Prostate gland (tissue), 2 donors: ENCODE results near the gene DCAF8L2.

Experiments used
- CTCF ChIP-seq, 4 experiments: fragments of 200-600 bp in 2 of 4; fragments of 450-650 bp in 2 of 4; sonication (generic) in 2 of 4; IDR thresholded peaks; 1 replicate in 3 of 4; 2 replicates in 1 of 4; pipeline ENCODE4 v1.5.1; 2016 to 2019; ENCODE audit warnings: antibody characterized with exemption in 4 of 4, mild to moderate bottlenecking in 2 of 4, moderate library complexity in 2 of 4
- POLR2A ChIP-seq: fragments of 450-650 bp; IDR thresholded peaks from one replicate; pipeline ENCODE4 v1.6.1; 2016; ENCODE audit warnings: antibody characterized with exemption, mild to moderate bottlenecking
- POLR2AphosphoS5 ChIP-seq: sonication (generic); formaldehyde crosslinking; IDR thresholded peaks from one replicate; pipeline ENCODE4 v1.6.1; 2017; ENCODE audit warnings: antibody characterized with exemption

GRCh38 chrX:27619459-27619858 is 29.3 kb downstream of the DCAF8L2 start:
- TF ChIP-seq CTCF (IDR thresholded peaks at IDR 0.05) = no peak
- TF ChIP-seq POLR2A = no peak
- no peak for TF ChIP-seq POLR2AphosphoS5
